A549 (cell line): Measurements from ENCODE around the gene TMPRSS11B.

Experiments used
- CHD2 ChIP-seq: fragments of 150-350 bp; IDR thresholded peaks from 2 replicates; pipeline ENCODE4 v1.6.1; 2014; ENCODE audit warnings: low read length; ENCODE audit not compliant: partially characterized antibody
- CTCF ChIP-seq: fragments of >200 bp; sonication (Bioruptor Twin); formaldehyde crosslinking; IDR thresholded peaks from 3 replicates; pipeline ENCODE4 v1.5.1; 2016
- MAX ChIP-seq: IDR thresholded peaks from 2 replicates; pipeline ENCODE4 v1.6.1; 2012
- POLR2A ChIP-seq: IDR thresholded peaks from 2 replicates; pipeline ENCODE4 v1.6.1; 2012; ENCODE audit warnings: mild to moderate bottlenecking, low read length
- RCOR1 ChIP-seq: fragments of 150-350 bp; IDR thresholded peaks from 2 replicates; pipeline ENCODE4 v1.6.1; 2014; ENCODE audit warnings: antibody characterized with exemption, low read length, low read depth
- REST ChIP-seq: fragments of 200-600 bp; sonication (generic); IDR thresholded peaks from 2 replicates; pipeline ENCODE4 v1.6.1; 2016; ENCODE audit warnings: antibody characterized with exemption, mild to moderate bottlenecking, moderate library complexity

GRCh38 chr4:68259191-68259590 is 13.7 kb upstream of the TMPRSS11B start:
- TF ChIP-seq POLR2A (no peak), CHD2 (no peak), CTCF (no peak), MAX (no peak), RCOR1 (no peak), REST (no peak)
